SK-N-SH (cell line): ENCODE results near the gene MAD2L2. TPM values are rescaled to one million over a fixed set of nuclear protein-coding genes. Genes with fewer than 3 reads are reported as not detected.

Experiments
- CTCF ChIA-PET: fragments of 300-600, 350-600 bp; formaldehyde crosslinking; extraction: SDS; loops from one replicate; lab custom pipeline; 2021; lab: Yijun Ruan, JAX
- POLR2A ChIA-PET: fragments of 350-600 bp; sonication (Branson Sonifier 250); formaldehyde crosslinking; extraction: SDS; loops from one replicate; lab custom pipeline; 2020; ENCODE audit warnings: antibody characterized with exemption, inconsistent platforms; lab: Yijun Ruan, JAX
- DNase-seq: peaks from one replicate; pipeline ENCODE4 v3.0.0; 2012
- H2AFZ ChIP-seq: fragments of 200-600 bp; sonication (generic); 2 replicates; pipeline ENCODE4 v1.8.1; 2016; ENCODE audit warnings: antibody characterized with exemption, mild to moderate bottlenecking, low read depth
- H3F3A ChIP-seq: fragments of 200-600 bp; sonication (generic); replicated peaks from 2 replicates; pipeline ENCODE3; 2016; ENCODE audit warnings: antibody characterized with exemption, mild to moderate bottlenecking; ENCODE audit not compliant: insufficient read depth
- H3K27ac ChIP-seq, 2 experiments: fragments of 200-500 bp in 1 of 2; fragments of 200-600 bp in 1 of 2; sonication (Bioruptor generic) in 1 of 2; sonication (generic), shearing (Covaris generic) in 1 of 2; 2 replicates each; pipeline versions ENCODE4 v1.5.1 to v1.6.1; 2014 to 2016; ENCODE audit warnings: low read depth in 2 of 2, inconsistent platforms in 1 of 2, low read length in 1 of 2, mild to moderate bottlenecking in 1 of 2, mixed read lengths in 1 of 2
- H3K27me3 ChIP-seq: fragments of 200-600 bp; sonication (generic), shearing (Covaris generic); 2 replicates; pipeline ENCODE4 v1.6.1; 2016; ENCODE audit warnings: mixed run types; ENCODE audit not compliant: insufficient read depth
- H3K36me3 ChIP-seq, 2 experiments: fragments of 200-500 bp in 1 of 2; fragments of 200-600 bp in 1 of 2; sonication (Bioruptor generic) in 1 of 2; sonication (generic) in 1 of 2; replicated peaks in 1 of 2; 2 replicates each; pipeline versions ENCODE3 to v1.5.1; 2014 to 2016; ENCODE audit warnings: low read length in 1 of 2, mild to moderate bottlenecking in 1 of 2; ENCODE audit not compliant: insufficient read depth in 2 of 2, control insufficient read depth in 1 of 2
- H3K4me1 ChIP-seq, 2 experiments: fragments of 200-500 bp in 1 of 2; fragments of 200-600 bp in 1 of 2; sonication (Bioruptor generic) in 1 of 2; sonication (generic), shearing (Covaris generic) in 1 of 2; 2 replicates each; pipeline versions ENCODE4 v1.5.1 to v1.6.1; 2014 to 2016; ENCODE audit warnings: low read depth in 1 of 2, low read length in 1 of 2, mixed run types in 1 of 2; ENCODE audit not compliant: insufficient read depth in 2 of 2, control insufficient read depth in 1 of 2
- H3K4me2 ChIP-seq: fragments of 200-600 bp; sonication (generic), shearing (Covaris generic); 2 replicates; pipeline ENCODE4 v1.6.1; 2017; ENCODE audit warnings: mixed run types
- H3K4me3 ChIP-seq, 2 experiments: fragments of 200-500 bp in 1 of 2; fragments of 200-600 bp in 1 of 2; sonication (Bioruptor generic) in 1 of 2; sonication (generic), shearing (Covaris generic) in 1 of 2; 2 replicates each; pipeline versions ENCODE4 v1.5.1 to v1.8.1; 2014 to 2016; ENCODE audit warnings: low read depth in 2 of 2, inconsistent platforms in 1 of 2, low read length in 1 of 2, mild to moderate bottlenecking in 1 of 2, mixed read lengths in 1 of 2, moderate library complexity in 1 of 2
- H3K79me2 ChIP-seq: fragments of 200-600 bp; sonication (generic); 2 replicates; pipeline ENCODE4 v1.8.1; 2017; ENCODE audit warnings: mild to moderate bottlenecking; ENCODE audit not compliant: insufficient read depth
- H3K9ac ChIP-seq: fragments of 200-600 bp; sonication (generic); 2 replicates; pipeline ENCODE4 v1.6.1; 2017; ENCODE audit warnings: mixed run types
- H3K9me2 ChIP-seq: fragments of 200-600 bp; sonication (generic); 2 replicates; pipeline ENCODE4 v1.6.1; 2017; ENCODE audit warnings: mixed run types
- H3K9me3 ChIP-seq: fragments of 200-600 bp; sonication (generic); 2 replicates; pipeline ENCODE4 v1.6.1; 2017; ENCODE audit warnings: mixed run types, mild to moderate bottlenecking, moderate library complexity
- H4K20me1 ChIP-seq: fragments of 200-600 bp; sonication (generic); 2 replicates; pipeline ENCODE4 v1.6.1; 2017; ENCODE audit warnings: mild to moderate bottlenecking, mixed run types; ENCODE audit not compliant: insufficient read depth
- CHD2 ChIP-seq: fragments of 150-350 bp; IDR thresholded peaks from 2 replicates; pipeline ENCODE4 v1.6.1; 2018; ENCODE audit warnings: low read length; ENCODE audit not compliant: partially characterized antibody
- ELF1 ChIP-seq: IDR thresholded peaks from 2 replicates; pipeline ENCODE4 v1.4.0; 2012
- EP300 ChIP-seq, 2 experiments: IDR thresholded peaks; 2 replicates each; pipeline versions ENCODE4 v1.4.0 to v1.6.1; 2012; ENCODE audit warnings: borderline replicate concordance in 1 of 2, low read depth in 1 of 2, low read length in 1 of 2
- EZH2phosphoT487 ChIP-seq: fragments of 200-600 bp; sonication (generic); IDR thresholded peaks from 2 replicates; pipeline ENCODE4 v1.6.1; 2017; ENCODE audit warnings: low read depth, mixed run types, mild to moderate bottlenecking, antibody characterized with exemption, moderate library complexity, borderline replicate concordance
- FOXJ3 ChIP-seq: sonication (generic); formaldehyde crosslinking; IDR thresholded peaks from 2 replicates; pipeline ENCODE4 v1.5.1; 2020; ENCODE audit warnings: mild to moderate bottlenecking, missing genetic modification reagents
- FOXM1 ChIP-seq: IDR thresholded peaks from 2 replicates; pipeline ENCODE4 v1.4.0; 2012; ENCODE audit warnings: low read depth, mild to moderate bottlenecking
- GABPA ChIP-seq: IDR thresholded peaks from 2 replicates; pipeline ENCODE4 v1.4.0; 2012; ENCODE audit warnings: low read depth, mild to moderate bottlenecking
- GATA2 ChIP-seq: sonication (generic); formaldehyde crosslinking; IDR thresholded peaks from 2 replicates; pipeline ENCODE4 v1.5.0; 2020; ENCODE audit warnings: mild to moderate bottlenecking, missing genetic modification reagents
- IRF3 ChIP-seq: fragments of 150-350 bp; IDR thresholded peaks from 2 replicates; pipeline ENCODE4 v1.6.1; 2016; ENCODE audit warnings: mild to moderate bottlenecking, low read depth, low read length
- JUND ChIP-seq: IDR thresholded peaks from 2 replicates; pipeline ENCODE4 v1.4.0; 2012
- MEF2A ChIP-seq: IDR thresholded peaks from 2 replicates; pipeline ENCODE4 v1.4.0; 2012; ENCODE audit warnings: low read depth, borderline replicate concordance
- MXI1 ChIP-seq: IDR thresholded peaks from 2 replicates; pipeline ENCODE4 v1.6.1; 2012; ENCODE audit warnings: mild to moderate bottlenecking, low read depth, low read length, improper control_type of control experiment
- NRF1 ChIP-seq: IDR thresholded peaks from 2 replicates; pipeline ENCODE4 v1.6.1; 2012; ENCODE audit warnings: low read depth, mild to moderate bottlenecking, low read length
- PBX3 ChIP-seq: IDR thresholded peaks from 2 replicates; pipeline ENCODE4; 2012
- SMC3 ChIP-seq: IDR thresholded peaks from 2 replicates; pipeline ENCODE4 v1.6.1; 2012; ENCODE audit warnings: low read depth, low read length, improper control_type of control experiment
- TEAD4 ChIP-seq: IDR thresholded peaks from 2 replicates; pipeline ENCODE4 v1.4.0; 2012; ENCODE audit warnings: mild to moderate bottlenecking, borderline replicate concordance; ENCODE audit not compliant: insufficient read depth
- ZBTB33 ChIP-seq: IDR thresholded peaks from 2 replicates; pipeline ENCODE4 v1.4.0; 2012; ENCODE audit warnings: low read depth, borderline replicate concordance
- WGBS: methylation state at CpG from one replicate; pipeline ENCODE4 v1.1.6; 2017; ENCODE audit warnings: low lambda C conversion rate; 5-methylcytosine and 5-hydroxymethylcytosine counted together
- polyA plus RNA-seq, 3 experiments: library from polyadenylated mRNA; depleted of rRNA; stranded (reverse); fragments of >200 nt; gene quantifications; 2 replicates each; pipeline ENCODE4 v1.2.3, GENCODE V29; 2012
- TF ChIP-seq, protein P1 (sequence below): IDR thresholded peaks from 2 replicates; pipeline ENCODE4 v1.6.1; 2012; ENCODE audit warnings: mild to moderate bottlenecking, low read depth, low read length, moderate library complexity
- TF ChIP-seq, protein P2 (sequence below): fragments of 150-350 bp; IDR thresholded peaks from 2 replicates; pipeline ENCODE4 v1.6.1; 2017; ENCODE audit warnings: antibody characterized with exemption, low read length, low read depth, borderline replicate concordance
- TF ChIP-seq, protein P3 (sequence below): fragments of 200-600 bp; sonication (generic); IDR thresholded peaks from 2 replicates; pipeline ENCODE4 v1.6.1; 2017; ENCODE audit warnings: antibody characterized with exemption, mild to moderate bottlenecking, moderate library complexity

The MAD2L2 gene
- polyA plus RNA-seq, 1 of the 3 experiments (the other 2 are of a cell fraction), result 94.0 TPM

- H3K4me2 ChIP-seq, result no peak overlapping the region
- WGBS, result 95% methylated on average over 6 of the region's 6 CpGs
- H3K9ac ChIP-seq, result no peak overlapping the region
- H3F3A ChIP-seq, result peaks cover 3% of the 10 kb centered on the region
- peaks cover 3 to 24% of the 10 kb centered on the region in 2 experiments for H3K36me3 ChIP-seq
- no peak overlapping the region for H3K27ac ChIP-seq
- no peak overlapping the region for H2AFZ ChIP-seq
- no peaks in the 10 kb centered on the region for H3K79me2 ChIP-seq
- H3K27me3 ChIP-seq, result no peaks in the 10 kb centered on the region
- H4K20me1 ChIP-seq, result no peaks in the 10 kb centered on the region
- no peak for TF ChIP-seq NRF1
- TF ChIP-seq, protein P1, sequence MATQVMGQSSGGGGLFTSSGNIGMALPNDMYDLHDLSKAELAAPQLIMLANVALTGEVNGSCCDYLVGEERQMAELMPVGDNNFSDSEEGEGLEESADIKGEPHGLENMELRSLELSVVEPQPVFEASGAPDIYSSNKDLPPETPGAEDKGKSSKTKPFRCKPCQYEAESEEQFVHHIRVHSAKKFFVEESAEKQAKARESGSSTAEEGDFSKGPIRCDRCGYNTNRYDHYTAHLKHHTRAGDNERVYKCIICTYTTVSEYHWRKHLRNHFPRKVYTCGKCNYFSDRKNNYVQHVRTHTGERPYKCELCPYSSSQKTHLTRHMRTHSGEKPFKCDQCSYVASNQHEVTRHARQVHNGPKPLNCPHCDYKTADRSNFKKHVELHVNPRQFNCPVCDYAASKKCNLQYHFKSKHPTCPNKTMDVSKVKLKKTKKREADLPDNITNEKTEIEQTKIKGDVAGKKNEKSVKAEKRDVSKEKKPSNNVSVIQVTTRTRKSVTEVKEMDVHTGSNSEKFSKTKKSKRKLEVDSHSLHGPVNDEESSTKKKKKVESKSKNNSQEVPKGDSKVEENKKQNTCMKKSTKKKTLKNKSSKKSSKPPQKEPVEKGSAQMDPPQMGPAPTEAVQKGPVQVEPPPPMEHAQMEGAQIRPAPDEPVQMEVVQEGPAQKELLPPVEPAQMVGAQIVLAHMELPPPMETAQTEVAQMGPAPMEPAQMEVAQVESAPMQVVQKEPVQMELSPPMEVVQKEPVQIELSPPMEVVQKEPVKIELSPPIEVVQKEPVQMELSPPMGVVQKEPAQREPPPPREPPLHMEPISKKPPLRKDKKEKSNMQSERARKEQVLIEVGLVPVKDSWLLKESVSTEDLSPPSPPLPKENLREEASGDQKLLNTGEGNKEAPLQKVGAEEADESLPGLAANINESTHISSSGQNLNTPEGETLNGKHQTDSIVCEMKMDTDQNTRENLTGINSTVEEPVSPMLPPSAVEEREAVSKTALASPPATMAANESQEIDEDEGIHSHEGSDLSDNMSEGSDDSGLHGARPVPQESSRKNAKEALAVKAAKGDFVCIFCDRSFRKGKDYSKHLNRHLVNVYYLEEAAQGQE, result no peak
- TF ChIP-seq FOXJ3 (CRISPR knock-in tag), result no peak
- TF ChIP-seq EZH2phosphoT487, result no peak
- TF ChIP-seq SMC3, result no peak
- TF ChIP-seq GABPA, result no peak
- TF ChIP-seq PBX3, result no peak
- TF ChIP-seq, protein P2, sequence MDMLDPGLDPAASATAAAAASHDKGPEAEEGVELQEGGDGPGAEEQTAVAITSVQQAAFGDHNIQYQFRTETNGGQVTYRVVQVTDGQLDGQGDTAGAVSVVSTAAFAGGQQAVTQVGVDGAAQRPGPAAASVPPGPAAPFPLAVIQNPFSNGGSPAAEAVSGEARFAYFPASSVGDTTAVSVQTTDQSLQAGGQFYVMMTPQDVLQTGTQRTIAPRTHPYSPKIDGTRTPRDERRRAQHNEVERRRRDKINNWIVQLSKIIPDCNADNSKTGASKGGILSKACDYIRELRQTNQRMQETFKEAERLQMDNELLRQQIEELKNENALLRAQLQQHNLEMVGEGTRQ, result no peak
- no peak for TF ChIP-seq GATA2
- no peak for TF ChIP-seq CHD2
- TF ChIP-seq MEF2A, result no peak
- TF ChIP-seq JUND, result no peak
- TF ChIP-seq, protein P3, sequence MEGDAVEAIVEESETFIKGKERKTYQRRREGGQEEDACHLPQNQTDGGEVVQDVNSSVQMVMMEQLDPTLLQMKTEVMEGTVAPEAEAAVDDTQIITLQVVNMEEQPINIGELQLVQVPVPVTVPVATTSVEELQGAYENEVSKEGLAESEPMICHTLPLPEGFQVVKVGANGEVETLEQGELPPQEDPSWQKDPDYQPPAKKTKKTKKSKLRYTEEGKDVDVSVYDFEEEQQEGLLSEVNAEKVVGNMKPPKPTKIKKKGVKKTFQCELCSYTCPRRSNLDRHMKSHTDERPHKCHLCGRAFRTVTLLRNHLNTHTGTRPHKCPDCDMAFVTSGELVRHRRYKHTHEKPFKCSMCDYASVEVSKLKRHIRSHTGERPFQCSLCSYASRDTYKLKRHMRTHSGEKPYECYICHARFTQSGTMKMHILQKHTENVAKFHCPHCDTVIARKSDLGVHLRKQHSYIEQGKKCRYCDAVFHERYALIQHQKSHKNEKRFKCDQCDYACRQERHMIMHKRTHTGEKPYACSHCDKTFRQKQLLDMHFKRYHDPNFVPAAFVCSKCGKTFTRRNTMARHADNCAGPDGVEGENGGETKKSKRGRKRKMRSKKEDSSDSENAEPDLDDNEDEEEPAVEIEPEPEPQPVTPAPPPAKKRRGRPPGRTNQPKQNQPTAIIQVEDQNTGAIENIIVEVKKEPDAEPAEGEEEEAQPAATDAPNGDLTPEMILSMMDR, result no peak
- no peak for TF ChIP-seq IRF3
- TF ChIP-seq EP300 (IDR thresholded peaks at IDR 0.05; ENCODE audit: borderline replicate concordance in 1 of 2, low read depth in 1 of 2, low read length in 1 of 2), result no peak
- no peak for TF ChIP-seq ZBTB33
- TF ChIP-seq MXI1, result no peak
- no peak for TF ChIP-seq FOXM1
- TF ChIP-seq ELF1, result no peak
- TF ChIP-seq TEAD4, result no peak
- H3K9me2 ChIP-seq, result no peaks in the 10 kb centered on the region
- H3K4me1 ChIP-seq, result no peaks in the 10 kb centered on the region
- POLR2A ChIA-PET, result no interaction called here
- no peak for DNase-seq
- H3K9me3 ChIP-seq, result no peaks in the 10 kb centered on the region
- CTCF ChIA-PET, result interaction anchor here (1.1 to 4.1 kb wide), 2 partner anchors 25 to 49 kb away, joined by 3 to 20 read pairs; no protein-coding TSS in a partner anchor
- no peak overlapping the region for H3K4me3 ChIP-seq
Measured at GRCh38 chr1:11670747-11671146, 10.2 kb downstream of the MAD2L2 start.
